GM23338 (cell line): ENCODE measurements around the gene CMTM2. TPM values are rescaled to one million over a fixed set of nuclear protein-coding genes. Genes with fewer than 3 reads are reported as not detected.
"Not testable (repeated sequence)": the region's sequence is repeated elsewhere in the genome, so short reads cannot be mapped to it uniquely, and the experiment has no call there.

ENCODE experiments used
- ATAC-seq: fragments of 200-7000 bp; cut with Tn5 transposase; 3 replicates; pipeline ENCODE4 v1.9.1; 2020
- DNase-seq: peaks from one replicate; pipeline ENCODE4 v3.0.0-alpha.2; 2015; ENCODE audit warnings: low spot score
- H2AFZ ChIP-seq: fragments of 200-600 bp; sonication (generic); 2 replicates; pipeline ENCODE4 v1.8.0; 2016; ENCODE audit warnings: antibody characterized with exemption, mild to moderate bottlenecking, moderate library complexity
- H3F3A ChIP-seq: fragments of 200-600 bp; sonication (generic); replicated peaks from 2 replicates; pipeline ENCODE4 v1.8.0; 2017; ENCODE audit warnings: antibody characterized with exemption, mixed run types, low read depth
- H3K27ac ChIP-seq: fragments of 200-600 bp; sonication (generic); 2 replicates; pipeline ENCODE4 v1.6.1; 2016; ENCODE audit warnings: low read depth
- H3K27me3 ChIP-seq: fragments of 200-600 bp; sonication (generic); 2 replicates; pipeline ENCODE4 v1.8.0; 2016; ENCODE audit warnings: mild to moderate bottlenecking, mixed run types, moderate library complexity; ENCODE audit not compliant: insufficient read depth
- H3K36me3 ChIP-seq: fragments of 200-600 bp; sonication (generic); 2 replicates; pipeline ENCODE4 v1.8.0; 2016; ENCODE audit warnings: mild to moderate bottlenecking; ENCODE audit not compliant: insufficient read depth
- H3K4me1 ChIP-seq: fragments of 200-600 bp; sonication (generic); 2 replicates; pipeline ENCODE4 v1.8.0; 2016; ENCODE audit warnings: mild to moderate bottlenecking, moderate library complexity; ENCODE audit not compliant: insufficient read depth
- H3K4me2 ChIP-seq: fragments of 200-600 bp; sonication (generic); 2 replicates; pipeline ENCODE4 v1.7.1; 2017; ENCODE audit warnings: mixed run types
- H3K4me3 ChIP-seq: fragments of 200-600 bp; sonication (generic); 2 replicates; pipeline ENCODE4 v1.6.1; 2016; ENCODE audit warnings: mixed run types
- H3K79me2 ChIP-seq: fragments of 200-600 bp; sonication (generic); replicated peaks from 2 replicates; pipeline ENCODE4 v1.8.0; 2017; ENCODE audit warnings: mild to moderate bottlenecking; ENCODE audit not compliant: insufficient read depth
- H3K9me2 ChIP-seq: fragments of 200-600 bp; sonication (generic); 2 replicates; pipeline ENCODE4 v1.8.0; 2017; ENCODE audit not compliant: insufficient read depth
- H4K20me1 ChIP-seq: fragments of 200-600 bp; sonication (generic); replicated peaks from 2 replicates; pipeline ENCODE4 v1.8.0; 2017; ENCODE audit warnings: mild to moderate bottlenecking; ENCODE audit not compliant: insufficient read depth
- H3K27ac Mint-ChIP-seq: 2 replicates; pipeline ENCODE4 v1.8.0; 2020; ENCODE audit warnings: inconsistent platforms, mild to moderate bottlenecking, moderate library complexity, mixed read lengths
- H3K27me3 Mint-ChIP-seq: 3 replicates; pipeline ENCODE4 v1.8.0; 2022; ENCODE audit warnings: low read depth, mild to moderate bottlenecking, moderate library complexity, mixed read lengths, inconsistent platforms; ENCODE audit not compliant: insufficient read depth, poor library complexity
- H3K36me3 Mint-ChIP-seq: 3 replicates; pipeline ENCODE4 v1.8.0; 2021; ENCODE audit warnings: low read depth, mild to moderate bottlenecking, inconsistent platforms, moderate library complexity, mixed read lengths
- H3K4me1 Mint-ChIP-seq: 3 replicates; pipeline ENCODE4 v1.8.0; 2020; ENCODE audit warnings: mild to moderate bottlenecking, inconsistent platforms, mixed read lengths
- H3K4me3 Mint-ChIP-seq: 3 replicates; pipeline ENCODE4 v1.8.0; 2021; ENCODE audit warnings: moderate library complexity, mild to moderate bottlenecking, inconsistent platforms, mixed read lengths
- H3K9me3 Mint-ChIP-seq: 3 replicates; pipeline ENCODE4 v1.8.0; 2020; ENCODE audit warnings: moderate library complexity, mild to moderate bottlenecking, inconsistent platforms, mixed read lengths
- CREB1 ChIP-seq: fragments of 250-450 bp; sonication (Bioruptor Pico); IDR thresholded peaks from 2 replicates; pipeline ENCODE4 v1.5.0; 2020; ENCODE audit warnings: low read depth, mild to moderate bottlenecking, moderate library complexity
- CTCF ChIP-seq, 2 experiments: fragments of 200-600 bp in 1 of 2; sonication (generic) in 1 of 2; conservative IDR thresholded peaks; 2 replicates each; pipeline versions ENCODE4 v1.5.1 to v1.6.1; 2016 to 2017; ENCODE audit warnings: antibody characterized with exemption in 2 of 2, low read depth in 2 of 2, mild to moderate bottlenecking in 2 of 2, moderate library complexity in 1 of 2
- EZH2 ChIP-seq: fragments of 200-600 bp; sonication (generic); IDR thresholded peaks from one replicate; pipeline ENCODE4 v1.8.0; 2017; ENCODE audit warnings: antibody characterized with exemption, mild to moderate bottlenecking, low read depth; ENCODE audit not compliant: unreplicated experiment
- EZH2phosphoT487 ChIP-seq: fragments of 200-600 bp; sonication (generic); IDR thresholded peaks from one replicate; pipeline ENCODE4 v1.8.1; 2018; ENCODE audit warnings: antibody characterized with exemption; ENCODE audit not compliant: unreplicated experiment
- JUNB ChIP-seq: IDR thresholded peaks from one replicate; pipeline ENCODE4 v1.6.1; 2016; ENCODE audit warnings: antibody characterized with exemption; ENCODE audit not compliant: unreplicated experiment
- NANOG ChIP-seq: IDR thresholded peaks from 2 replicates; pipeline ENCODE4 v1.6.1; 2016; ENCODE audit warnings: antibody characterized with exemption, borderline replicate concordance
- POLR2AphosphoS5 ChIP-seq: IDR thresholded peaks from 2 replicates; pipeline ENCODE4 v1.6.1; 2016; ENCODE audit warnings: antibody characterized with exemption, low read depth
- REST ChIP-seq: IDR thresholded peaks from one replicate; pipeline ENCODE4 v1.6.1; 2018; ENCODE audit warnings: antibody characterized with exemption; ENCODE audit not compliant: unreplicated experiment
- STAT1 ChIP-seq: IDR thresholded peaks from one replicate; pipeline ENCODE4 v1.6.1; 2016; ENCODE audit warnings: antibody characterized with exemption; ENCODE audit not compliant: unreplicated experiment
- ZNF114 ChIP-seq: fragments of 250-450 bp; sonication (Bioruptor Pico); IDR thresholded peaks from 2 replicates; pipeline ENCODE4 v1.5.0; 2020; ENCODE audit warnings: mild to moderate bottlenecking, moderate library complexity
- polyA plus RNA-seq: library from polyadenylated mRNA; unstranded; fragments of >200 nt; fragmentation: Nextera tagmentation; extraction: Ambion mirVana; gene quantifications from 2 replicates; pipeline ENCODE4 v1.2.1, GENCODE V29; 2016
- total RNA-seq: library from RNA; depleted of rRNA; stranded (reverse); fragments of >200 nt; shearing (Covaris generic); gene quantifications from 2 replicates; pipeline ENCODE4 v1.2.3, GENCODE V29; 2014

The CMTM2 gene
- total and polyA plus RNA-seq, 2 experiments from 2014 or later: not detected

- no peak overlapping the region for H2AFZ ChIP-seq
- no peaks in the 10 kb centered on the region for H3K79me2 ChIP-seq
- no peak overlapping the region for H3K4me3 ChIP-seq
- H4K20me1 ChIP-seq: no peaks in the 10 kb centered on the region
- TF ChIP-seq EZH2 (no peak), ZNF114 (CRISPR knock-in tag) (no peak)
- H3K27me3 ChIP-seq: no peaks in the 10 kb centered on the region
- ATAC-seq: no peak
- H3K9me3 Mint-ChIP-seq: 0 out of 3 replicates have a peak, but pooled peaks cover under 1% of the 10 kb centered on the region
- H3K4me3 Mint-ChIP-seq: no peak overlapping the region
- no peak overlapping the region for H3K27ac Mint-ChIP-seq
- H3K4me1 Mint-ChIP-seq: peaks cover 10% of the 10 kb centered on the region; the same call in 2 of the 3 replicates
- H3K4me1 ChIP-seq: peaks cover 1% of the 10 kb centered on the region; the same call in 1 of the 2 replicates
- H3F3A ChIP-seq: no peaks in the 10 kb centered on the region
- H3K36me3 Mint-ChIP-seq: no peaks in the 10 kb centered on the region
- H3K27ac ChIP-seq: no peak overlapping the region
- peaks cover 2% of the 10 kb centered on the region for H3K27me3 Mint-ChIP-seq
- no peaks in the 10 kb centered on the region for H3K36me3 ChIP-seq
- DNase-seq: no peak
- H3K9me2 ChIP-seq: no peaks in the 10 kb centered on the region
- H3K4me2 ChIP-seq: no peak overlapping the region
Measured at GRCh38 chr16:66594739-66595138, 15.5 kb downstream of the CMTM2 start.

GRCh38 chr16:66596559-66596958, 17.3 kb downstream of the CMTM2 start:
- H3K27ac Mint-ChIP-seq, H3K36me3 ChIP-seq, H3K27ac ChIP-seq, H3K36me3 Mint-ChIP-seq, H3K4me3 Mint-ChIP-seq, H3K4me2 ChIP-seq, H3K4me1 ChIP-seq, H3K9me3 Mint-ChIP-seq, H3K4me1 Mint-ChIP-seq, H2AFZ ChIP-seq, DNase-seq, H3K27me3 ChIP-seq, H3F3A ChIP-seq, H4K20me1 ChIP-seq, H3K79me2 ChIP-seq, H3K4me3 ChIP-seq, H3K27me3 Mint-ChIP-seq, ATAC-seq, H3K9me2 ChIP-seq: not testable (repeated sequence)

- Mint-ChIP-seq H3K27ac (no peak overlapping the region), H3K9me3 (peaks cover 10% of the 10 kb centered on the region), H3K4me3 (no peak overlapping the region), H3K27me3 (peaks cover 9% of the 10 kb centered on the region), H3K4me1 (no peaks in the 10 kb centered on the region), H3K36me3 (peaks cover 6% of the 10 kb centered on the region; the same call in 2 of the 3 replicates)
- Histone ChIP-seq H3K9me2 (no peaks in the 10 kb centered on the region), H3K36me3 (no peaks in the 10 kb centered on the region), H3K27ac (no peak overlapping the region), H3K4me1 (no peaks in the 10 kb centered on the region), H3F3A (no peaks in the 10 kb centered on the region), H4K20me1 (no peaks in the 10 kb centered on the region), H3K27me3 (no peaks in the 10 kb centered on the region), H3K4me2 (no peak overlapping the region), H2AFZ (no peak overlapping the region), H3K79me2 (no peaks in the 10 kb centered on the region), H3K4me3 (no peak overlapping the region)
- TF ChIP-seq POLR2AphosphoS5 (no peak), CTCF (conservative IDR thresholded peaks at IDR 0.05; ENCODE audit: low read depth in 2 of 2) (no peak), STAT1 (no peak), CREB1 (CRISPR knock-in tag) (no peak), EZH2 (no peak), JUNB (no peak), NANOG (no peak), EZH2phosphoT487 (no peak), REST (no peak), ZNF114 (CRISPR knock-in tag) (no peak)
- DNase-seq (no peak), ATAC-seq (no peak)
Measured at GRCh38 chr16:66596986-66597848, 18.0 kb downstream of the CMTM2 start.
